Mononuclear cell (primary cell): ENCODE results near the gene NUBPL. TPM values are rescaled to one million over a fixed set of nuclear protein-coding genes. Genes with fewer than 3 reads are reported as not detected.
"Not testable (repeated sequence)": the region's sequence is repeated elsewhere in the genome, so short reads cannot be mapped to it uniquely, and the experiment has no call there.

Experiments used
- H3K27me3 ChIP-seq: 2 replicates; pipeline ENCODE4 v1.6.0; 2011; ENCODE audit warnings: low read length, control low read depth; ENCODE audit not compliant: insufficient read depth
- H3K4me1 ChIP-seq: 2 replicates; pipeline ENCODE4 v1.5.1; 2011; ENCODE audit warnings: mild to moderate bottlenecking, low read length, control low read depth; ENCODE audit not compliant: insufficient read depth
- H3K4me3 ChIP-seq: 2 replicates; pipeline ENCODE4 v1.5.1; 2011; ENCODE audit warnings: mild to moderate bottlenecking, low read length, moderate library complexity
- H3K9me3 ChIP-seq: 2 replicates; pipeline ENCODE4 v1.5.1; 2011; ENCODE audit warnings: low read depth, mild to moderate bottlenecking, control low read depth, low read length
- total RNA-seq: library from RNA; depleted of rRNA; stranded (reverse); fragments of >200 nt; gene quantifications from one replicate; pipeline ENCODE4 v1.2.3, GENCODE V29; 2012

The NUBPL gene
- total RNA-seq, 1 donor = 5.7 TPM

DNA sequence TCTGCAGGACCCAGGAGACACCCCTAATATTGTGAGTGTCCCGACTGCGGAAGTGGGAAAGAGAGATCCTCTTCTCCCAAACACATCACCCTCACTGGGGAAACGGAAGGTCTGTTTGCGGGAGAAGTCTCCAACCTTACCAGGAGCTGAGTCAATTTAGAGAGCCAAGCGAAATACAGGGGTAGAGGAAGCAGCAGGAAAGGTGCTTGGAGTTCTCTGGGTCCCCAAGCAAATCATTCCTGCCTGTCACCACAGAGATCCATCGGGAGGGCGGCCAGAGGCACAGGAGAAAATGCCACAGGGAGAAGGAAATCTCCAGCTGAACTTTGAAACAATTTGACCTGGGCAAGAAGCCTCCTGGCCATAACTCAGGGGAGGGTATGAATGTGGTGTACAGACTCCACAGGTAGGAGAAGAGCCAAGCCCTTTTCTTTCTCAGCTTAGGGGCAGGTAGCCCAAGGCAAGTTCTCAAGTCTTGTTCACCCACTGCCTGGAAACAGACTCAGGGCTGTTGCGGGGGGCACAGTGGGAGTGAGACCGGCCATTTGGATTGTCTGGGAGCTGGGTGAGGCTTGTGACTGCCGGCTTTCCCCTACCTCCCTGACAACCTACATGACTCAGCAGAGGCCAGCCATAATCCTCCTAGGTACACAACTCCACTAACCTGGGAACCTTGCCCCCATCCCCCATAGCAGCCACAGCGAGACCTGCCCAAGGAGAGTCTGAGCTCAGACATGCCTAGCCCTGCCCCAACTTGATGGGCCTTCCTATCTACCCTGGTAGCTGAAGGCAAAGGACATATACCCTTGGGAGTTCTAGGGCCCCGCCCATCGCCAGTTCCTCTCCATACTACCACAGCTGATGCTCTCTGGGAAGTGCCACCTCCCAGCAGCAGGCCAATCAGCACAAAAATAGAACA lies 304.0 kb downstream of the NUBPL start:
- H3K27me3 ChIP-seq = no peaks in the 10 kb centered on the region
- no peak overlapping the region for H3K4me3 ChIP-seq
- H3K9me3 ChIP-seq = peaks cover 10% of the 10 kb centered on the region
- H3K4me1 ChIP-seq = no peaks in the 10 kb centered on the region

- Histone ChIP-seq H3K4me1 (no peaks in the 10 kb centered on the region), H3K4me3 (no peak overlapping the region), H3K27me3 (no peaks in the 10 kb centered on the region), H3K9me3 (peaks cover 10% of the 10 kb centered on the region)
Measured at GRCh38 chr14:31867570-31867969, 306.4 kb downstream of the NUBPL start.

DNA sequence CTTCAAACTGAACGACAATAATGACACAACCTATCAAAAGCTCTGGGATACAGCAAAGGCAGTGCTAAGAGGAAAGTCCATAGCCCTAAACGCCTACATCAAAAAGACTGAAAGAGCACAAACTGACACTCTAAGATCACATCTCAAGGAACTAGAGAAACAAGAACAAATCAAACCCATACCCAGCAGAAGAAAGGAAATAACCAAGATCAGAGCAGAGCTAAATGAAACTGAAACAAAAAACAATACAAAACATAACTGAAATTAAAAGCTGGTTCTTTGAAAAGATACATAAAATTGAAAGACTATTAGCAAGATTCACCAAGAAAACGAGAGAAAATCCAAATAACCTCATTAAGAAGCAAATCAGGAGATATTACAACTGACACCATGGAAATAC lies 306.9 kb downstream of the NUBPL start:
- peaks cover 10% of the 10 kb centered on the region for H3K9me3 ChIP-seq
- H3K4me1 ChIP-seq, H3K4me3 ChIP-seq: not testable (repeated sequence)

DNA sequence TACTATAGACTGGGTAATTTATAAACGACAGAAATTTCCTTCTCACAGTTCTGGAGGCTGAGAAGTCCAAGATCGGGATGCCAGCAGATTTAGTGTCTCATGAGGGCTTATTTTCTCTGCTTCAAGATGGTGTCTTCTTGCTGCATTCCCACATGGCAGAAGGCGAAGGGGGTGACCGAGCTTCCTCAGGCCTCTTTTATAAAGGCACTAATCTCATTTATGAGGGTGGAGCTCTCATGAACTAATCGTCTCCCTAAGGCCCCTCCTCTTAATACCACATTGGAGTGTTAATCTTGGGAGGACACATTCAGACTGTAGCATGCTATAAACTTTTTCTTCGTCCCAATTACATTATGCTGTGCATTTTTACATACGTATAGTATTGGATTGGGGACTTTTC lies 315.5 kb downstream of the NUBPL start:
- Histone ChIP-seq H3K4me3 (no peak overlapping the region), H3K9me3 (no peaks in the 10 kb centered on the region), H3K27me3 (no peaks in the 10 kb centered on the region), H3K4me1 (no peaks in the 10 kb centered on the region)

More for the DNA sequence above, 306.9 kb downstream of the NUBPL start:
- H3K27me3 ChIP-seq = not testable (repeated sequence)

DNA sequence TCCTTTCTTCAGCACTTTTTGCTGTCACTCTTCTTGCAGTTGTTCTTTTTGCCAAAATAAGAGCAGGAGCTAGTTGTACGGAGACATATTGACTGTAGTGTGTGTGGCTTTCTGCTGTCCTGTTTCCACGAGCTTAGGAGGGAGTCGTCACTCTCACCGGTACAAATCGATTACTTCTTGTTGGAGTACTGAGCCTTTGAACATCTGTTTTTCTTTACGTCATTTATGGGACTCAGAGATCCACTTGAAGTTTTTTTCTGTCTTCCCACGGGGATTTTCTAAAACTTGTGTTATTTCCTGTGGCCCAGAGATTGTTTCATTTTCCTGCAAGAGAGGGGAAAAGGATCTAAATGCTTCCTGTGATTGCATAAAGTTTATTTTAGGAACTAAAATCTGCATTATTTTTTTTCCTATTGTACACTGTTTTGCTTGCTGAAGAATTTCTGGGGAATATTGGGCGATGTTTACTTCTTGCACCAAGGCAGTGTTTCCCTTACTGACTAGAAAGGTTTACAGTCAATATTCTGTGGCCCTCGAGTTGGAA lies 316.1 kb downstream of the NUBPL start:
- Histone ChIP-seq H3K4me3 (no peak overlapping the region), H3K4me1 (no peaks in the 10 kb centered on the region), H3K27me3 (no peaks in the 10 kb centered on the region), H3K9me3 (no peaks in the 10 kb centered on the region)

- Histone ChIP-seq H3K9me3 (no peaks in the 10 kb centered on the region), H3K4me3 (no peak overlapping the region), H3K27me3 (no peaks in the 10 kb centered on the region), H3K4me1 (no peaks in the 10 kb centered on the region)
Measured at GRCh38 chr14:31879661-31880348, 318.6 kb downstream of the NUBPL start.

DNA sequence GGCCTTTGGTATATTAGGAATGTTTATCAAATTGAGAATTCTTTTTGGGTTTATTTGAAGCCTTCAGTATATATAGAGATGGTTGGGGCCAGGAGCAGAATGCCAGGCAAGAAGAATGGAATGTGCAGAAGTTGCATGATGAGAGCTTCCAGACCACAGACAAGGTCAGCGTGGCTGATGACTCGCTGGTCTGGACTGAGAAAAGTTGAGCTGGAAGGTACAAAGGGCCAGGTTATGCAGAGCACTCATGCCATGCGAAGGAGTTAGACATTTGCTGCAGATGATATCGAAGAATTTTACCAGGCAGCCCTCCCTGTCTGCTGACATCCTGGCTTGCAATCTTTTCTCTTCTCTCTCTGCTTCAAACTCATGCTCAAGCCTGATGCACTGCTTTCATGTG lies 319.7 kb downstream of the NUBPL start:
- Histone ChIP-seq H3K9me3 (no peaks in the 10 kb centered on the region), H3K4me3 (no peak overlapping the region), H3K4me1 (no peaks in the 10 kb centered on the region), H3K27me3 (no peaks in the 10 kb centered on the region)

GRCh38 chr14:31881531-31882310 lies 320.5 kb downstream of the NUBPL start:
- H3K4me3 ChIP-seq = no peak overlapping the region
- H3K4me1 ChIP-seq = no peaks in the 10 kb centered on the region
- H3K27me3 ChIP-seq = no peaks in the 10 kb centered on the region

GRCh38 chr14:31884238-31884637 lies 323.0 kb downstream of the NUBPL start:
- Histone ChIP-seq H3K27me3 (no peaks in the 10 kb centered on the region), H3K9me3 (no peaks in the 10 kb centered on the region), H3K4me3 (no peak overlapping the region), H3K4me1 (no peaks in the 10 kb centered on the region)

More at GRCh38 chr14:31881531-31882310, 320.5 kb downstream of the NUBPL start:
- H3K9me3 ChIP-seq = no peaks in the 10 kb centered on the region

DNA sequence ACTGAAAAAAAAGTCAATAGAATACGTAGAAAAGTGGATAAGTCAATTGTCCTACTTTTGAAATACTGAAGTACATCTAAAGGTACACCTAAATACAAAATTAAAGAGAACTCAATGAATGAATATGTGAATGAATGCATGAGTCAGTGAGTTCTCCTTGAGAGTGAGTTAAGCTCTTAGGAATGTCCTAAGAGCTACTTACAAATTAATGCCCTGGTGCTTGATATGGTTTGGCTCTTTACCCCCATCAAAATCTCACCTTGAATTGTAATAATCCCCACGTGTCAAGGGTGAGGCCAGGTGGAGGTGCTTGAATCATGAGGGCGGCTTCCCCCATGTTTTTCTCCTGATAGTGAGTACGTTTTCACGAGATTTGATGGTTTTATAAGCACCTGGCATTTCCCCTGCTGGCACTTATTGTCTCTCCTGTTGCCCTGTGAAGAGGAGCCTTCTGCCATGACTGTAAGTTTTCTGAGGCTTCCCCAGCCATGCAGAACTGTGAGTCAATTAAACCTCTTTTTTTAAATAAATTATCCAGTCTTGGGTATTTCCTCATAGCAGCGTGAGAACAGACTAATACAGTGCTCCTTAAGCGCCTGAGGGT lies 323.7 kb downstream of the NUBPL start:
- no peak overlapping the region for H3K4me3 ChIP-seq
- H3K4me1 ChIP-seq = no peaks in the 10 kb centered on the region
- no peaks in the 10 kb centered on the region for H3K9me3 ChIP-seq
- H3K27me3 ChIP-seq = no peaks in the 10 kb centered on the region

GRCh38 chr14:31886156-31886835 lies 325.1 kb downstream of the NUBPL start:
- no peak overlapping the region for H3K4me3 ChIP-seq
- no peaks in the 10 kb centered on the region for H3K27me3 ChIP-seq
- H3K4me1 ChIP-seq = no peaks in the 10 kb centered on the region
- H3K9me3 ChIP-seq = no peaks in the 10 kb centered on the region

DNA sequence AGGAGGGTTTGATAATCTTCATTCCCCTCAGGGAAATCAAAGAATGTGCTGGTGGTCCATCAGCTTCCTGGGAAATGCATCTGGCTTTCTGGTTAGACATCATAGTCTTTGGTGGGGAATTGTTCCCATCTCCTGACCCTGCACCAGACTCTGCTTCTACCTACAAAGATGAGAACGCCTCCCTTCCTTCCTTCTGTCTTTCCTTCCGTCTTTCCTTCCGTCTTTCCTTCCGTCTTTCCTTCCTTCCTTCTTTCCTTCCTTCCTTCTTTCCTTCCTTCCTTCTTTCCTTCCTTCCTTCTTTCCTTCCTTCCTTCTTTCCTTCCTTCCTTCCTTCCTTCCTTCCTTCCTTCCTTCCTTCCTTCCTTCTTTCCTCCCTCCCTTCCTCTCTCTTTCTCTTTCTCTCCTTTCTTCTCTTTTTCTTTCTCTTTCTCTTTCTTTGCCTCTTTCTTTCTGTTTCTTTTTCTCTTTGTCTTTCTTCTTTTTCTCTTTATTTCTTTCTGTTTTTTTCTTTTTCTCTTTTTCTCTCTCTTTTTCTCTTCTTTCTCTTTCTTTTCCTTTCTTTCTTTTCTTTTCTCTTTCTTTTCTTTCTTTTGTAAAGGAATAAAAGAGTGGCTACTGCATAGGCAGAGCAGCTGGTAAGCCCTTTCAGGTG lies 326.9 kb downstream of the NUBPL start:
- H3K27me3 ChIP-seq = no peaks in the 10 kb centered on the region
- no peaks in the 10 kb centered on the region for H3K4me1 ChIP-seq
- no peaks in the 10 kb centered on the region for H3K9me3 ChIP-seq
- H3K4me3 ChIP-seq = no peak overlapping the region

DNA sequence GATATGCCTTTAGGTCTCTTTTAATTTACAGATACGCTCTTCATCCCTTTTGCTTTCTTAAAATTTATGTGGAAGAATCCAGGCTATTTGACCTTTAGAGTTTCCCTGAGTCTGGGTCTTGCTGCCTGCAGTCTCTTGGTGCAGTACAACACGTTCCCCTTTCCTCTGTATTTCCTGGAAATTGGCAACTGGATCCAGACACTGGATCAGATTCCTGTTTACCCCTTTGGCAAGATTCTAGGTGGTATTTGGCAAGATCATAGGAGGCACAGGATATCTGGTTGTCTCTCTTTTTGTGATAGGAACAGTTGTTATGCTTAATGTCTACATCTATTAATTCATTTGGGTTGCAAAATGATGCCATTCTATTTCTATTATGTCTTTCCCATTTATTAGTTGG lies 328.1 kb downstream of the NUBPL start:
- Histone ChIP-seq H3K4me3 (no peak overlapping the region), H3K9me3 (no peaks in the 10 kb centered on the region), H3K4me1 (no peaks in the 10 kb centered on the region), H3K27me3 (no peaks in the 10 kb centered on the region)

GRCh38 chr14:31890202-31890601 lies 329.0 kb downstream of the NUBPL start:
- not testable (repeated sequence) for H3K27me3 ChIP-seq, H3K4me3 ChIP-seq, H3K4me1 ChIP-seq, H3K9me3 ChIP-seq
